GM21786 (cell line): ENCODE results near the gene DTHD1.

Experiments
- ATAC-seq: cut with Tn5 transposase; IDR thresholded peaks from one replicate; pipeline ENCODE4 v1.9.1; 2021; ENCODE audit not compliant: unreplicated experiment

The DTHD1 gene

DNA sequence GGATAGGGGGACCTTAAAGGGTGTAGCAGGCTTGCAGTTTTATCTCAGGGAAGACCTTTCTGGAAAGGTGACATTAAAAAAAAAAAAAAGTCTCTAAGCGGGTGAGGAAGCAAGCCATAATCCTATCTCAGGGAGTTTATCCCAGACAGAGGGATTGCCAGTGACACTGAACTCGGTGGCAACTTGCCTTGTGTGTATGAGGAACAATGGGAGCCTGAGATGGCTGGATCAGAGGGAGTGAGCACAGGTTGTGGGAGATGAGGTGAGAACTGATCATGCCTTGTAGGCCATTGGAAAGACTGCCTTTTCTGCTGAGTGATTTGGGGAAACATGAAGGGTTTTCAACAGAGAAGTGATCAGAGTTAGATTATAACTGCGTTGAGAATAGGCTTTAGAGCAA is 31.1 kb downstream of the DTHD1 start:
- ATAC-seq = no peak

DNA sequence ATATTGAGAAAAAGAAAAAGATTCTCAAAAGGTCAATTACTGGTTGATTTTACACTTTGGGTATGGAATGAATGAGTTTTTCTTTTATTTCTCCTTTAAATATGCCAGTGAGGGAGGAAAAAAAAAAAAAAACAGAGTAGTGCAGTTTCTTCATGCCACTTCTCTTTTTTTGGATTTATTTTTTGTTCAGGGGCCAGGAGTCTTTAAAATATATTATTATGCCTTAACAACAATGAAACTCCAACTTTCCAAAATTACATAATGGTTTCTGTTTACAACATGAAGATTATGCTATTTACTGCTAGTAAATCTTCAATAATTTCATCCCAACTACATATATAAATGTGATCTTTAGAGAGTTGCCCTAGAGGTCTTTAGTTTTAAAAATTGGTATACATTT is 31.9 kb downstream of the DTHD1 start:
- no peak for ATAC-seq

- ATAC-seq = no peak
These were observed 32.3 kb downstream of the DTHD1 start for GRCh38 chr4:36313703-36314102.

DNA sequence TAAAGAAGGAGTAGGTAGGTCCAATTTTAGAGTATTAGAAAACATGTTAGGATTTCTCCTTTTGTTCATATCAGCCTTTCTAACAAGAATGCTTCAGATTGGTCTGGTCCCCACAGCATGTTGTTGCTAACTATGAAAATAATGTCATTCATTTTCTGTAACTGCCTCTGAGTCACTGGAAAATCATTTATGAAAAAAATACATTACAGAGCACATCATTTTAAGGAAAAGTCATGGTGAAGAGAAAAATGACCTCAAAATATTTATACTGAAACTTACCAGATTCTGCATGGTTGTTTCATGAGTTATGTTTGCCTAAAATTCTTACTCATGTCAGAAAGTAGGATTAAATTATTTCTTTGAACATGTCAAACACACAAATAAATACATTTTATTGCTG is 35.2 kb downstream of the DTHD1 start:
- no peak for ATAC-seq

DNA sequence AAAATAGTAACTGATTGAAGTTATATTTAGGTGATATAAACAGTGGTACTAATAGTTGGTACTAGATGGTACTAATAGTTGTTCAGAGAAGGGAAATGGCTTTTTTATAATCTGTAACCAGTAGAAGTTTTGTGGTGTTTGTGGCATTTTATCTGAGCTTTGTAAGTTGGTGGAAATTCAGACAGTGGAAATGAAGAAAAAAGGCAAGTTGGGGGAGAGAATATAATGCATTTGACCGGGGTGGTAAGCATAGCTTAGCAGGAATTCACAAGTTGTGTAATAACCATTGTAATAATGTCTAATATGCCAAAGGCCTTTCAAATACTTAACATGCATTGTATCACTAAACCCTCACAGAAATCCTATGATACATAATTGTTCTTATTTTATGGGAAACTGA is 36.3 kb downstream of the DTHD1 start:
- ATAC-seq = no peak

GRCh38 chr4:36320117-36320896 is 38.9 kb downstream of the DTHD1 start:
- ATAC-seq = peak; percentile 40

GRCh38 chr4:36321176-36321575 is 39.8 kb downstream of the DTHD1 start:
- ATAC-seq = no peak

- peak; percentile 29 for ATAC-seq
These were observed 41.5 kb downstream of the DTHD1 start for GRCh38 chr4:36322921-36323354.

DNA sequence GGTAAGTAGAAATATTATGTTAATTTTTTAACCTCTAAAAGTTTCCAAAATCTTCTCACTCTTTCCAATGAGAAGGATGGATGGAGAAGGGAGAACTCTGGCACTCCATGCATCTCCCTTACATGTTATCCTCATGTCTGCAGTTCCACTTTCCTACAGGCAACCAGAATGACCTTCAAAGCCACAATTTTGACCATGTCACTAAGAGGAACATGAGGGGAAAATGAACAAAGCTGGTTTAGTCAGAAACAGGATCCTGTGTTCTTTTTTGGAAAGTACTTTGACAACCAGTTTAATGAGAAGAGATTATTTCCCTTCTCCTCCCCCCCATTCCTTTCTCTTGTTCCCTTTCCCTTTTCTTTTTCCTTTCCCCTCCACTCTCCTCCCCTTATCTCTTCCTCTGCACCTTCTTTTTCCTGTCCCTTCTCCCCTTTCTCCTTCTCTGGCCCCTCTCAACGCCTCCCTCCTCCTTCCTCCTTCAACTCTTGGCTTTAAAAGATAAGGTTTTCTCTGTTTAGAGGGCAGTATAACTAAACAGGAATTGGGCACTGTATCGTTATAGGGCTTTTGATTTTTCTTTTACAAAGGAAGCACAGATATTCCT is 42.5 kb downstream of the DTHD1 start:
- no peak for ATAC-seq

DNA sequence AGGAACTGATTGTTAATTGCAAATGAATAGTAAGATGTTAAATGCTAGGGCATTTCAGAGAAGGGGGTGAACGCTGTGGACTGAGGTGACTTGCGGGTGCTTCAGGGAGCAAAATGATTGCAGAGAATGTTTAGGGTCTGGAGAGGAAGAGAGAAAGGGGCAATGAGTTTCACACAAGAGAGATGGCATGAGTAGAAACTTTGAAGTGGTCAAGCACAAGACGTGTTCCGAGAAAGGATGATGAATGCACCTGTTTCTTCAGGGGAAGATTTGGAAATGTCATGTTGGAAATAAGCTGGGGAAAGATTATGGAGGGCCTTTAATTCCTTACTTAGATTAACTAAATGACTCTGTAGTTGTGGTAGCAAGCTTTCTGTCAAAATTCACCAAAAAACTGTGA is 43.4 kb downstream of the DTHD1 start:
- ATAC-seq = no peak

GRCh38 chr4:36325499-36325898 is 44.1 kb downstream of the DTHD1 start:
- ATAC-seq = peak; percentile 73

GRCh38 chr4:36325926-36326325 is 44.5 kb downstream of the DTHD1 start:
- no peak for ATAC-seq

DNA sequence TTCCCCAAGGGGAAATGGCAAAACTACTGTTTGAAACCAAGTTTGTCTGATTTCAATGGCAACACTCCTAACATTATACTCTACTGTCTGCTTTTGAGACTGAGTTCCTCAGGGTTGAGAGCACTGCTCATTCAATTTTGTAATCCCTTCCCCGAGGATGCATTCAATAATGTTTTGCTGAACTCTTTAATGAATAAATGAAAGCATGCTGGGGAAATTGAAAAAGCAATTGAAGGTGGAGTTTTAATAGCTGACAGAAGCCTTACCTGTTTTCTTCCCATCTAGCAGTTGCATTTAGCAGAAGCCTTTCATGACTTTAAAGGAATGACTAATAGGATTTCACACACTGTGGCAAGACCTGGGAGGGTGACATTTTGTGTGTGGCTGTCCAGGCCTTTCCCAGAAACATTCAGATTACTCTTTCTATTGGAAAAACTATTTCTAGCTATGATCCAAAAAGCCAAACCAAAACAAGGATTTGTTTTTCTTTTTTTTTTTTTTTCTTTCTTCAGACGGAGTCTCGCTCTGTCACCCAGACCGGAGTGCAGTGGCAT is 45.1 kb downstream of the DTHD1 start:
- ATAC-seq = no peak

DNA sequence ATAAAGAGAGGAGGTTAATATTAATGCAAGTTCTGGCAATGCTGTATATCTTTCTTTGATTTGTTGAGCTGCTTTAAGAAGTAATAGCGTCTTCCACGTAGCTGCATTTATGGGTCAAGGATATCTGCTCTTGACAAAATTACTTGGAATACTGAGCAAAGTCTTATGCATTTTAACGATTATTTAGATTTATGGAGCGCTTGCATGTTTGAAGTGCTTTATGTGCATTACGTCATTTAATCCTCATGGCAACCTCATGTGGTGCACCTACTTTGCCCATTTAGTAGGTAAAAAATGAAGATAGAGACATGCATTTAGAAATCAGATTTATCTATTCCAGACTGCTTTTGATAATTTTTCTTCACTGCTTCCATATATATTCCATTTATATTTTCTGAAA is 46.0 kb downstream of the DTHD1 start:
- no peak for ATAC-seq

DNA sequence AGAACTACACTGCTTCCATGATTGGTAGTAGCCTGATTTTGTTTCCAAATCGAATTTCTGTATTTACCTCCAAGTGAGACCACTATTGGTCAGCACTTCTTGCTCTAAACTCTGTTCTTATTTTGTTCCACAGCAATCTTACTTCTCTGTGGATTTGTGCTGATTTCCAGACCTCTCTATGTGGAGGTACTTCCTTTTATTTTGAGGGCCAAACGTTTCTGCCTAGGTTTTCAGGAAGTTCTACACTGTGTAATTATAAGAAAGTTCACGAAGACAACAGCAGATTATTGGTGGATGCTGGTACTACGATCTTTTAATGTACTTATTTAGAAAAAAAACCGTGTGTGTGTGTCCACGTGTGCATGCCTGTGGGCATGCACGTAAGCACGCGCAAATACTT is 46.7 kb downstream of the DTHD1 start:
- no peak for ATAC-seq

DNA sequence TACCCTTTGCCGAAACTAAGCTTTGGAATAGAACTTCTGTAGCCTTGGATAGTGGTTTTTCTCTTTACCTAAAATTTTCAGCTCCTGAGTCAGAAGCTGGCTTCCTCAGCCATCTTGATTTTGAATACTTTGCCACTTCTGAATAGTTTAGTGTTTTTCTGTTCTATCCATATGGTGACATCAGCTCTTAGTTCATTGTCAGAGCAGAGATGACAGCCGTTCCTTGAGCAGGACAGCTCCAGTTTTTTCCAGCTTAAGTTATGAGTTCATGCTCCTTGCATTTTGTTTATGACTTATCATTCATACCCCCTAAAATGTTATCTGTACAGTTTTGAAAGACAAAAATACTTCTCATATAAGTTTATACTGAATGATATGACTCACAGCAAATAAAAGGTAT is 47.8 kb downstream of the DTHD1 start:
- no peak for ATAC-seq

GRCh38 chr4:36330796-36331195 is 49.4 kb downstream of the DTHD1 start:
- ATAC-seq = no peak

DNA sequence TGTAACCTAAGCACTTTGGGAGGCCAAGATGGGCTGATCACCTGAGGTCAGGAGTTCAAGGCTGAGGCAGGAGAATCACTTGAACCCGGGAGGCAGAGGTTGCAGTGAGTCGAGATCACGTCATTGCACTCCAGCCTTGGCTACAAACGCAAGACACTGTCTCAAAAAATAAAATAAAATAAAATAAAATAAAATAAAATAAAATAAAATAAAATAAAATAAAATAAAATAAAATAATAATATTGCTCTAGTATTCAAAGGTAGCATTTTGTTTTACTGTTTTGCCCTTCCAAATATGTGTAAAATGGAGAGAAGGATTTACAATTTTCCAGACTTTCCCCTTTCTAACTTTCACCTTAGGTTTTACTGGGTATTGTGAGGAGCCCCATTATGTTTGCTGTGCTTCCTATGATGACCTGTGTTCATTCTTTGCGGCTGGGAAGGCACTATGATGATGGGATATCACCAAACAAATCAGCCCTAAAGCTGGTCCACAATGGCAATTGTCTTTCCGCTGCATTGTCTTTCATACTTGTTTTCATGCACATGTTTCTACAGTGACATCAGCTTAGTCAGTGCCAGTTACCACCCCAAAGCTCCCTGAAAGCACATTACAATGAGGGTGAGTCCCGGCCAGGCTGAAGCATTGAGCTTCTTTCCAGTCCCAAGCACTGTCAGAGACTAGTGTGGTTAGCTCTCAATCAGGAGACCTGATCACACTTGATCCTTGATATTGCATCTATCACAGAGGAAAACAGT is 50.8 kb downstream of the DTHD1 start:
- ATAC-seq = peak; percentile 86

GRCh38 chr4:36332782-36333131 is 51.3 kb downstream of the DTHD1 start:
- peak; percentile 94 for ATAC-seq

DNA sequence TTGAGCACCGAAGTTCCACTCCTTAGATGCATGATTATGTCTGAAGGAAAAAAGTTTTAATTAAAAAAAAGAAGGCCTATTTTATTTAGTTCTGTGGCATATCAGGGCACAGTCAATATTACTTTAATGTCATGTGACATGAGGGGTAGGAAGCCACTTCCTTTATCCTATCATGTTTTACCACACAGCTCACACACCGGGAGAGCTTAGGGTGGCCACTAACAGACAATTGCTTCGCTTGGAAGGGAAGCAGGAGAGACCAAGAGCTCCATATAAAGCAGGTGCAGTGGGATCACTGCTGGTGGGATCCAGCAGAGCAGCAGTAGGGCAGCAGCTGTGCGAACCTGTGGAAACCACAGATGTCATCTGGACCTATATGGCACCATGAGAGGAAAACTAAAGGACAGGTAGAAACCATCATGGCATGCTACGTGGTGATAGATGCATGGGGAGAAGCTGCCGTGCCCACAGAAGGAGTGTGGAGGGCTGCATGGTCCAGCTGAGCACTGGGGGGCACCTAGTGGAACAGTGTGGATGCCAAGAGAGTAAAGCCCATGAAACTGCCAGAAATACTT is 52.0 kb downstream of the DTHD1 start:
- no peak for ATAC-seq

- no peak for ATAC-seq
These were observed 56.3 kb downstream of the DTHD1 start for GRCh38 chr4:36337665-36338185.
